NCI-H1092 (cell line): Measurements from ENCODE around the gene POLD3.
"Not testable (repeated sequence)": the region's sequence is repeated elsewhere in the genome, so short reads cannot be mapped to it uniquely, and the experiment has no call there.

Experiments
- DNase-seq: peaks from one replicate; lab custom pipeline; 2025; lab: John Stamatoyannopoulos, UW

POLD3 gene

GRCh38 chr11:74583024-74583624 lies 9.3 kb upstream of the POLD3 start:
- DNase-seq = no peak

- not testable (repeated sequence) for DNase-seq
Observed at GRCh38 chr11:74590492-74590891, 1.9 kb upstream of the POLD3 start.

GRCh38 chr11:74592063-74592440 lies 330 bp upstream of the POLD3 start:
- no peak for DNase-seq

- no peak for DNase-seq
Observed at GRCh38 chr11:74593463-74593862, 1.1 kb downstream of the POLD3 start.

- DNase-seq = no peak
Observed at GRCh38 chr11:74602637-74603556, 10.5 kb downstream of the POLD3 start.

- DNase-seq = no peak
Observed at GRCh38 chr11:74603845-74604244, 11.5 kb downstream of the POLD3 start.

GRCh38 chr11:74604311-74604710 lies 11.9 kb downstream of the POLD3 start:
- DNase-seq = no peak

GRCh38 chr11:74605403-74605802 lies 13.0 kb downstream of the POLD3 start:
- no peak for DNase-seq

GRCh38 chr11:74608431-74608830 lies 16.0 kb downstream of the POLD3 start:
- no peak for DNase-seq

- no peak for DNase-seq
Observed at GRCh38 chr11:74611369-74611861, 19.0 kb downstream of the POLD3 start.

GRCh38 chr11:74612877-74613276 lies 20.5 kb downstream of the POLD3 start:
- no peak for DNase-seq

GRCh38 chr11:74615311-74615710 lies 22.9 kb downstream of the POLD3 start:
- no peak for DNase-seq

GRCh38 chr11:74615988-74616387 lies 23.6 kb downstream of the POLD3 start:
- no peak for DNase-seq

GRCh38 chr11:74620531-74620930 lies 28.1 kb downstream of the POLD3 start:
- DNase-seq = no peak

- no peak for DNase-seq
Observed at GRCh38 chr11:74626130-74626529, 33.7 kb downstream of the POLD3 start.

GRCh38 chr11:74626604-74627003 lies 34.2 kb downstream of the POLD3 start:
- no peak for DNase-seq

GRCh38 chr11:74627381-74627780 lies 35.0 kb downstream of the POLD3 start:
- DNase-seq = no peak

GRCh38 chr11:74630043-74630442 lies 37.7 kb downstream of the POLD3 start:
- DNase-seq = no peak

- no peak for DNase-seq
Observed at GRCh38 chr11:74633406-74634393, 41.3 kb downstream of the POLD3 start.

GRCh38 chr11:74634537-74634936 lies 42.2 kb downstream of the POLD3 start:
- DNase-seq = no peak

- DNase-seq = no peak
Observed at GRCh38 chr11:74636630-74637184, 44.3 kb downstream of the POLD3 start.

- no peak for DNase-seq
Observed at GRCh38 chr11:74637700-74638099, 45.3 kb downstream of the POLD3 start.
